HepG2 (cell line): ENCODE data around the gene GUCY1A2. TPM values are rescaled to one million over a fixed set of nuclear protein-coding genes. Genes with fewer than 3 reads are reported as not detected.

Experiments used
- ATAC-seq: fragments of 200-7000 bp; cut with Tn5 transposase; 3 replicates; pipeline ENCODE4 v1.9.1; 2020; ENCODE audit warnings: mild to moderate bottlenecking, moderate library complexity
- BruUV-seq: library from RNA; stranded (reverse); fragments of 400-500 nt; replicated peaks from 2 replicates; lab custom pipeline; 2021; lab: Mats Ljungman, UMichigan
- CTCF ChIA-PET: fragments of 300-600 bp; formaldehyde crosslinking; extraction: SDS; loops from one replicate; lab custom pipeline; 2021; ENCODE audit warnings: low total read pairs, inconsistent platforms, low intra/inter-chr PET ratio; lab: Yijun Ruan, JAX
- POLR2A ChIA-PET: fragments of 350-600 bp; sonication (Branson Sonifier 250); formaldehyde crosslinking; loops from one replicate; lab custom pipeline; 2020; ENCODE audit warnings: antibody characterized with exemption, inconsistent platforms; lab: Yijun Ruan, JAX
- DNase-seq: peaks from one replicate; pipeline ENCODE4 v3.0.0-alpha.2; 2015; ENCODE audit warnings: low spot score
- FAIRE-seq: peaks from 3 replicates; lab custom pipeline; 2011; peaks lifted over from hg19 to GRCh38; lab: Jason Lieb, UNC
- H2AFZ ChIP-seq: one replicate; pipeline ENCODE4 v1.6.1; 2011; ENCODE audit warnings: low read length, inconsistent platforms
- H3K27ac ChIP-seq: fragments of 300-600 bp; 3 replicates; pipeline ENCODE4 v1.8.0; 2011; ENCODE audit warnings: mixed run types, mild to moderate bottlenecking, mixed read lengths, low read length, inconsistent platforms; ENCODE audit not compliant: insufficient read depth; ENCODE audit errors: extremely low read length
- H3K27me3 ChIP-seq, 2 experiments: fragments of 200-600 bp in 1 of 2; 2 replicates in 1 of 2; 3 replicates in 1 of 2; pipeline versions ENCODE4 v1.6.0 to v1.8.0; 2011; ENCODE audit warnings: low read length in 2 of 2, mild to moderate bottlenecking in 2 of 2, moderate library complexity in 2 of 2, inconsistent platforms in 1 of 2; ENCODE audit not compliant: insufficient read depth in 2 of 2, control insufficient read depth in 1 of 2
- H3K36me3 ChIP-seq, 2 experiments: fragments of 200-600 bp in 1 of 2; replicated peaks in 1 of 2; 2 replicates in 1 of 2; 3 replicates in 1 of 2; pipeline versions ENCODE4 v1.5.1 to v1.8.0; 2011; ENCODE audit warnings: low read length in 2 of 2, inconsistent platforms in 1 of 2; ENCODE audit not compliant: insufficient read depth in 2 of 2, control insufficient read depth in 1 of 2
- H3K4me1 ChIP-seq: 2 replicates; pipeline ENCODE4 v1.5.1; 2012; ENCODE audit warnings: low read length, inconsistent platforms; ENCODE audit not compliant: insufficient read depth
- H3K4me2 ChIP-seq: 2 replicates; pipeline ENCODE4 v1.6.0; 2011; ENCODE audit warnings: low read depth, low read length, inconsistent platforms
- H3K4me3 ChIP-seq, 3 experiments: fragments of 200-600 bp in 1 of 3; sonication (generic), shearing (Covaris generic) in 1 of 3; replicated peaks in 1 of 3; 2 replicates each; pipeline ENCODE4 v1.5.1; 2011 to 2016; ENCODE audit warnings: low read length in 3 of 3, inconsistent platforms in 2 of 3, low read depth in 2 of 3, mild to moderate bottlenecking in 2 of 3, control low read depth in 1 of 3, mixed read lengths in 1 of 3; ENCODE audit not compliant: insufficient read depth in 1 of 3
- H3K79me2 ChIP-seq: one replicate; pipeline ENCODE4 v1.6.1; 2011; ENCODE audit warnings: low read length, inconsistent platforms; ENCODE audit not compliant: insufficient read depth
- H3K9ac ChIP-seq: 2 replicates; pipeline ENCODE4 v1.6.0; 2011; ENCODE audit warnings: mild to moderate bottlenecking, low read depth, low read length, inconsistent platforms; ENCODE audit not compliant: insufficient read depth
- H3K9me3 ChIP-seq: 2 replicates; pipeline ENCODE4 v1.5.1; 2012; ENCODE audit warnings: mild to moderate bottlenecking, low read length
- H4K20me1 ChIP-seq: 2 replicates; pipeline ENCODE4 v1.6.0; 2011; ENCODE audit warnings: inconsistent platforms, mild to moderate bottlenecking, low read length, moderate library complexity; ENCODE audit not compliant: insufficient read depth
- MXD3 ChIP-seq: IDR thresholded peaks from 2 replicates; pipeline ENCODE4 v1.6.1; 2016; ENCODE audit warnings: mild to moderate bottlenecking, missing biosample characterization, missing genetic modification reagents
- TEF ChIP-seq: sonication (generic); formaldehyde crosslinking; IDR thresholded peaks from 2 replicates; pipeline ENCODE4 v1.5.0; 2020; ENCODE audit warnings: missing genetic modification reagents
- THAP8 ChIP-seq: sonication (generic); formaldehyde crosslinking; IDR thresholded peaks from 2 replicates; pipeline ENCODE4 v1.5.1; 2020; ENCODE audit warnings: missing genetic modification reagents, mild to moderate bottlenecking, borderline replicate concordance
- ZNF740 ChIP-seq: sonication (generic); formaldehyde crosslinking; IDR thresholded peaks from 2 replicates; pipeline ENCODE4 v1.4.0; 2020; ENCODE audit warnings: missing genetic modification reagents
- in situ Hi-C: cut with HindIII; loops from 2 replicates; pipeline ENCODE4 v1.10.0; 2017; ENCODE audit warnings: low pct_unique_long_range_greater_than_20kb; ENCODE audit not compliant: extremely low pct_ligation_motif_present
- intact Hi-C: fragments of 100-400 bp; cut with micrococcal nuclease; formaldehyde crosslinking; loops from one replicate; pipeline ENCODE4 v1.10.0; 2022; ENCODE audit not compliant: unreplicated experiment
- polyA plus RNA-seq, 8 experiments: library from polyadenylated mRNA; depleted of rRNA in 3 of 8; stranded (reverse) in 7 of 8; unstranded in 1 of 8; fragments of >200 nt; fragmentation: Illumina TruSeq in 4 of 8; extraction: Trizol in 4 of 8; gene quantifications; 2 replicates each; pipeline versions ENCODE4 v1.2.1 to v1.2.3, GENCODE V29; 2011 to 2016; ENCODE audit warnings: low read depth in 4 of 8, missing spikeins in 1 of 8, mixed read lengths in 1 of 8; ENCODE audit not compliant: insufficient read depth in 1 of 8
- total RNA-seq, 5 experiments: library from RNA; depleted of rRNA; stranded (reverse); fragments of >200 nt; fragmentation: Illumina TruSeq; extraction: Trizol; gene quantifications; 2 replicates each; pipeline ENCODE4 v1.2.3, GENCODE V29; 2016; ENCODE audit warnings: low read depth in 1 of 5

GUCY1A2 gene
- total and polyA plus RNA-seq, 2 of the 13 experiments (the other 11 are each of a cell fraction or from before 2014, with no cell fraction given), result 0.01 to 0.07 TPM

- TF ChIP-seq TEF, result no peak
- TF ChIP-seq ZNF740, result no peak
- no peak for TF ChIP-seq MXD3 (CRISPR knock-in tag)
Observed at GRCh38 chr11:106818443-106818842, 199.8 kb downstream of the GUCY1A2 start (continued).

GRCh38 chr11:106815209-106815608 is 203.1 kb downstream of the GUCY1A2 start:
- H3K27me3 ChIP-seq, result no peaks in the 10 kb centered on the region
- no peak for ATAC-seq

More at GRCh38 chr11:106815209-106815608, 203.1 kb downstream of the GUCY1A2 start:
- no peak for TF ChIP-seq THAP8 (CRISPR knock-in tag)
- DNase-seq (no peak), FAIRE-seq (no peak)
- H3K9me3 ChIP-seq, result no peaks in the 10 kb centered on the region
- H3K4me2 ChIP-seq, result no peak overlapping the region
- no peaks in the 10 kb centered on the region for H3K79me2 ChIP-seq
- H3K36me3 ChIP-seq, result no peaks in the 10 kb centered on the region
- ChIA-PET POLR2A (no interaction called here), CTCF (no interaction called here)
- no peak overlapping the region for H3K4me3 ChIP-seq
- H4K20me1 ChIP-seq, result no peaks in the 10 kb centered on the region
- no peak overlapping the region for H2AFZ ChIP-seq
- in situ Hi-C loops (no loop called here), intact Hi-C loops (no loop called here)
- H3K27ac ChIP-seq, result no peak overlapping the region
- no TSS peak for BruUV-seq
- no peaks in the 10 kb centered on the region for H3K4me1 ChIP-seq
- H3K9ac ChIP-seq, result no peak overlapping the region
